ENCODE results near the gene SH3GL2. TPM values are rescaled to one million over a fixed set of nuclear protein-coding genes. Genes with fewer than 3 reads are reported as not detected.

SH3GL2 gene
- total RNA-seq, 2 donors from 2014 or later, result not detected

DNA sequence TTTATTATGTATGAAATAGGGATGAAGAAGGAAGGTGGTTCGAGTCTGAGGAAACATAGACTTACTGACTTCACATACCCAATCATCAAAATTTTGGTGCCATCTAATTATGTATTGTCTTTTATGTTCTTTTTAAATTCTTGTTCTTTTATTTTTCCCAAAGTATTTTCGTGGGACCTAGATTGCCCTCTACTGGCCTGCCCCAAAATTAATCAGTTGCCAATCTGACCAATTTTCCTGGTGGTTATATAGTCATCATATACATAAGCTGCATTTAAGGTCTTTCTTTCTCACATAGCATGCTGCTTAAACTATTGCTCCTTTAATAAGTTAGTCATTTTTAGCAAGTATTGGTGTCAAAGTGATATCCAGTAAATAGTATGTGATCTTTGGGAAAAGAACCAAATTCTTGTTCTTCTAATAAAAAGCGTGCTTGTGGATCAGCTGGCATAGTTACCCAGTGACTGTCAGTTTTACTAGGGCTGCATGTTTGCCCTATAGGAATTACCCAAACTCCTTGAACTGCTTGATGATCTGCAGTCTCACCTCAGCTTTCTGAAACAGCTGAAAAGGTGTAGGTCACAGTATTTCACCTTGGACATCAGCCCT, 223.5 kb downstream of the SH3GL2 start:
- DNase-seq (ENCODE audit: low spot score in 2 of 2), result no peak
- Mint-ChIP-seq H3K9me3 (no peaks in the 10 kb centered on the region), H3K36me3 (no peaks in the 10 kb centered on the region), H3K27ac (no peak overlapping the region)
- no peak for ATAC-seq

DNA sequence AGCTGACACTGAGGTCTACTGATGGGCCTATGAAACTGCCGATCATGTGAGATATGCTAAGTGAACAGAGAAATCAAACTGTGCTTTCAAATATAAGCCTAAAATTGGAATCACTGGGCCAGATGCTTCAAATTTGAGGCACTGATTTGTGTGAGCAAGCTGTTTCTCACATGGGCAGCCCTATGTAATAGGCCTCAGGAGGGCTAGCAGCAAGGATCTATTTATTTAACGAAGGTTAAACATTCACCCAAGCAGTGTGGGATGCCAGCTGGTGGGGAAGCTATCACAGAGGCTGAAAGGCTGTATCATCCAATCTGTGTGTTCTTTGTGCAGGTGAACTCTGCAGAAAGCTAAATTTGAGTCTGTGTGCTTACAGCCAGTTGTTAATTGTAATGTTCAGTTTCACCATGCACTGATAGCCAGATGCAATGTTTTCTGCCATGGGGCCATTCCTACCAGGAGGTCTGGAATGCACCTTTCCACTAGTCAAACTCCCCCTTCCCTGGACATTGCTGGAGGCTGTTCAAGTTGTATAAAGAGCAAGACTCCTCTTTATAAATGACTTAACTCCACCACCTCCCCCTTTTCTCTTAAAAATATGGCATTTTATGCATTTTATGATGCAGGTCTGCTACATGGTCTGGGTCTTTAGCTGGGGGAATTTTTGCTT, 228.9 kb downstream of the SH3GL2 start:
- Mint-ChIP-seq H3K27ac (no peak overlapping the region), H3K9me3 (no peaks in the 10 kb centered on the region), H3K36me3 (no peaks in the 10 kb centered on the region)
- no peak for DNase-seq (ENCODE audit: low spot score in 2 of 2)
- no peak for ATAC-seq

DNA sequence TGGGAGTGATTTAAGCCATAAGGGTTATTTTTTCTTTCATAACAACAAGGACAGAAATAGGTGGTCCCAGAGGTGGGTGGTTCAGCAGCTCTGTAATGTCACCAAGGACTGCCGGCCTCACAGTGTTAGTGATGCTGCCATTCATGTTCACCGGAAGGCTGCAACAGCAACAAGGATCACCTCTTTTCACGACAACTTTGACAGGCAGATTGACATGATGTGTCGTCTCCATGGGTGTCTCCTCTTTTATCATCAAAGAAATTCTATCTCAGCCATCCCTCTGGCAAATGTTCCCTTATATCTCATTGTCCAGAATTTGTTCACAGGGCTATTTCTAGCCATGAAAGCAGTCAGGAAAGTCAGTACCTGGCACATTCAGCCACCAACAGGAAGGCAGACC, 231.5 kb downstream of the SH3GL2 start:
- H3K27ac Mint-ChIP-seq, result no peak overlapping the region
- H3K36me3 Mint-ChIP-seq, result no peaks in the 10 kb centered on the region
- ATAC-seq (no peak), DNase-seq (ENCODE audit: low spot score in 2 of 2) (no peak)
- H3K9me3 Mint-ChIP-seq, result peaks cover 0 to 2% of the 10 kb centered on the region in 2 donors

DNA sequence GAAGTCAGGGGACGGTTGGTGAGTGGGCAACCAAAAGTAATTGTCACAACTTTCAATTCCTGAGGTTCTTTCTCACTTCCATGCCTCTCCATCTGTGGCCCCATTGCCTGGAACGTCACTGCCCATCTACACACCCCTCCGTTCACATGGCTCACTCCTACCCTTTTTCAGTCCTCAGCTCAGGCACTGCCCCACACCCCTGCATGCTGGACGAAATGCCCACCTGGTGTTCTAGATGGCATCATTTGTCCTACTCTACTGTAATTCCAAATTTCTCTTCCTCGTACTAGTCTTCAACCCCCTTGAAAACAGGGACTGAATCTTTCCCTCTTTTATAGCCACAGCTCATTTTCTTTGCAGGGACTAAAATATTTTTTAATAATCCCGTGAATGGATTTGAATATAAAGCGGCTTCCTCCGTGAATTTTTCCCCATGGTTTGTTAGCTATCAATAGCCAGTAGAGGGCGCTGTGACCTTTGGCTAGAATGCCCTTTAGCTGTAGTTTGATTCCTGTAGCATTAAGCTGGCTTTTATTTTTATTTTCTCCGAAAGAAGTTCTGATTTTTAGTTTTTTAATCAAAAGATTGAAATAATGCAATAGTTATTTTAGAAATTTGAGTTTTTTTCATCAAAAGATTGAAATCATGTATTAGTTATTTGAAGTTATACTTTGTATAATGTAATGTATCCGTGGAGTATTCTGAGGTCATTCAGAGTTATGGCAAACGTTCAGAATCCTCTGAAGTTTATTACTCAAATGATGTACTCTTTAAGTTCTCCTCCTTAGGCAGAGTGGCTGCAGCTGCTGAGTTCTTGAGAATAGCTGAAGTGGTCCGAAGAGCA, 232.1 kb downstream of the SH3GL2 start:
- Mint-ChIP-seq H3K27ac (no peak overlapping the region), H3K9me3 (peaks cover 0 to 6% of the 10 kb centered on the region in 2 donors), H3K36me3 (no peaks in the 10 kb centered on the region)
- DNase-seq (ENCODE audit: low spot score in 2 of 2) (peak in 1 of 2 donors; percentile 53), ATAC-seq (no peak)

DNA sequence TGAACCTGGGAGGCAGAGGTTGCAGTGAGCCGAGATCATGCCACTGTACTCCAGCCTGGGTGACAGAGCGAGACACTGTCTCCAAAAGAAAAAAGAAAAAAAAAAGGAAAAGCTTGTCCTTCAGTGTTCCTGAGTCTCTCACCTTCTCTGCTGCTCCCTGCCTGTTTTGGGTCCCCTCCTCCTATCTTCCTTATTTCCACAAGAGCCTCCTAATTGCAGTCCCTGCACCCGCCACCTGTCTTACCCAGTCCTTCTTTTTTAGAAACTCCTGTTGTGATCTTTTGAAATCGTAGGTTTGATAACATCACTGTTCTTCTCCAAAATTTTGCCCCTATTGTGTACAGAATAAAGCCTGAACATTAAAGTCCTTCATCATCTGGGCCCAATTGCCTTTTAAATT, 234.9 kb downstream of the SH3GL2 start:
- ATAC-seq, result no peak
- Mint-ChIP-seq H3K9me3 (peaks cover 0 to 6% of the 10 kb centered on the region in 2 donors), H3K27ac (peak overlapping the region in 1 of 2 donors; percentile 81), H3K36me3 (no peaks in the 10 kb centered on the region)
- DNase-seq (ENCODE audit: low spot score in 2 of 2), result no peak

DNA sequence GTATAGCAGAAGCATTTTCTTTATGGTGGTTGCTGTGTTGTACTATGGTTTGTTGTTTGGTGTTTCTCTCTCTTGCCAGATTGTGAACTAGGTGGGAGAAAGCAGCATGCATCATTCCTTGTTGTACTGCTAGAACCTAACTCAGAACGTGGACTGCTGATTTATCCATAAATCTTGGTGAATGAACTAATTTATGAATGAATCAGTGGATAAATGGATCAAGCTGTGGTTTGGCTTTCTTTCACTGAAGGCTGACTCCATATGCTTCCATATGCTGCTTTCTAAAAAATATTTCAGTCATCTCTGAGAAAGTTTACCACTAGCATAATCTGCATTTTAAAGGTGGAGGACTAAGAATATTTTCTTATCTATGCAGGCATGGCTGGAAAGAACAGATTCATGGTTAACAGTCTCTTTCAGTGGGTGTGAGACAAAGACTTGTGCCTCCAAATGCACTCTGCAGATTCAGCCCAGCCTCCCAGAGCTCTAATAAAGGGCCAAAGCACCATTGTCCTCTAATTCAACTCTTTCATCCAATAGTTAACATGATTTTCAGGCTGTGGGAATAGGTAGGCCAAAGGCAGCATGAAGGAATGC, 237.7 kb downstream of the SH3GL2 start:
- peaks cover 5 to 6% of the 10 kb centered on the region in 2 donors for H3K9me3 Mint-ChIP-seq
- no peak for ATAC-seq
- no peak for DNase-seq (ENCODE audit: low spot score in 2 of 2)
- no peaks in the 10 kb centered on the region for H3K36me3 Mint-ChIP-seq
- no peak overlapping the region for H3K27ac Mint-ChIP-seq

DNA sequence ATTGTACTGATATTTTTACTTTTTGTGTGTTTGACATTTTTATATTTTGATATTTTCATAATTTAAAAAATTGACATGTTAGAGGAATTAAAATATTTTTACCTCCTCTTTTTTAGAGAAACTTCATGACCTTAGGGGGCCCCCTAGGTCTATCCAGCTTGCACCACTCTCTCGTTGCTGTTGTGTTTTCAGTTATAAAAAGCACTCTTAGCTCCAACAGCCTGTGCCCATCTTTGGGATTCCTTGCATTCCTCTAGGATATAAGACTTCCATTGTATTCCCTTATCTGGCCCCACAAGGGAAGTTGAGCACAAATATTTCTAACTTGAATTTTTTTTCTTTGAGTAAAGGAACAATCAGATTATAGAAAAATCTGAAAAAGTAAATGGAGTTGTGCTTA, 245.3 kb downstream of the SH3GL2 start:
- DNase-seq (ENCODE audit: low spot score in 2 of 2), result no peak
- ATAC-seq, result no peak
- H3K27ac Mint-ChIP-seq, result no peak overlapping the region

DNA sequence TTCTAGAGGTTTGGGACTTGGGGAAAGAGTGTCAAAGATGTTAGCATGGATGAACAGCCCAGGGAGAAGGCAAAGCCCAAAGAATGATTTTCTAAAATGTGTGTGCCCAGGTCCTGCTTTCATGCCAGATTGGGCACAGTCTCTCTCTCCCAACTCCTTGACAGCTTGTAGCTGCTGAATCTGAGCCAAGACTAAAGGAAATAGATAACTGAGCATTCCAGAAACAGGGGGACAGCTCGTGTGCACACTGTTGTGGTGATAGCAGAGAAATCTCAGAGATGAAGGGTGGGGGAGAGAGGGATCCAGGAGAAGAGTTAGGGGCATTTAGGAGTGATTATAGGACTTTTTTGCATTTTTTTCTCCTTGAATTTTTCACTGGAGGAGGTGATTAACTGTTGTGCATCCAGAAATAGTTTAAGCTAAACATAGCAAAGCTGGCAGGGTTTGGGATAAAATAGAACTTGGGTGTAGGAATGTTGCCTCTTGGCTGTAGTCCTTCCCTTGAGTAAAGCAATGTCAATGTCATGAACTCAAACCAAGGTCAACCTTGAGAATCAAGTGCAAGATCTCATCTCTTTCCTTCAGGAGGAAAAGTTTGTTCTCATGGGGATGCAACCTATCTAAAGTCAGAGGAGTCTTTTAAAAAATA, 245.9 kb downstream of the SH3GL2 start:
- Mint-ChIP-seq H3K9me3 (peaks cover 9 to 13% of the 10 kb centered on the region in 2 donors), H3K27ac (no peak overlapping the region), H3K36me3 (no peaks in the 10 kb centered on the region)
- ATAC-seq (no peak), DNase-seq (ENCODE audit: low spot score in 2 of 2) (no peak)

More for the DNA sequence above, 245.3 kb downstream of the SH3GL2 start:
- no peaks in the 10 kb centered on the region for H3K36me3 Mint-ChIP-seq
- peaks cover 9 to 13% of the 10 kb centered on the region in 2 donors for H3K9me3 Mint-ChIP-seq

GRCh38 chr9:17825265-17825659, 246.4 kb downstream of the SH3GL2 start:
- DNase-seq (ENCODE audit: low spot score in 2 of 2) (no peak), ATAC-seq (no peak)
- peaks cover 11 to 13% of the 10 kb centered on the region in 2 donors for H3K9me3 Mint-ChIP-seq
- no peak overlapping the region for H3K27ac Mint-ChIP-seq
- no peaks in the 10 kb centered on the region for H3K36me3 Mint-ChIP-seq

DNA sequence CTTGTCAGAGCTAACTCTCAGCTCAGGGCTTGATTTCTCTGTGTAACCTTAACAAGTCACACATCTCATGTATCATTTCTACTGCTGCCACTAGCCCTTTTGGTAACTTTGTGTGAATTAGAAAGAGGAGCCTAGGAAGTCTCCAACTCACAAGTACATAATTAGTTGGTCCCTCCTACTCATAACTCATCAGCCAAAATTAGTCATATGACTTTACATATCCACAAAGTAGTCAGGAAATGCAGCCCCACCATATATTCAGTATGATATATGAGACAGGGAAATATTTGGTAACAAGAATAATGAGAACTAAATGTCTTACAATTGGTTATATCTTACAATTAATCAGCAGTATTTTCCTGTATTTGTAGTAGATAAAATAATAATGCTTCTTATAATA, 250.2 kb downstream of the SH3GL2 start:
- DNase-seq (ENCODE audit: low spot score in 2 of 2) (no peak), ATAC-seq (no peak)
- Mint-ChIP-seq H3K9me3 (peaks cover 14 to 15% of the 10 kb centered on the region in 2 donors), H3K36me3 (no peaks in the 10 kb centered on the region), H3K27ac (no peak overlapping the region)

DNA sequence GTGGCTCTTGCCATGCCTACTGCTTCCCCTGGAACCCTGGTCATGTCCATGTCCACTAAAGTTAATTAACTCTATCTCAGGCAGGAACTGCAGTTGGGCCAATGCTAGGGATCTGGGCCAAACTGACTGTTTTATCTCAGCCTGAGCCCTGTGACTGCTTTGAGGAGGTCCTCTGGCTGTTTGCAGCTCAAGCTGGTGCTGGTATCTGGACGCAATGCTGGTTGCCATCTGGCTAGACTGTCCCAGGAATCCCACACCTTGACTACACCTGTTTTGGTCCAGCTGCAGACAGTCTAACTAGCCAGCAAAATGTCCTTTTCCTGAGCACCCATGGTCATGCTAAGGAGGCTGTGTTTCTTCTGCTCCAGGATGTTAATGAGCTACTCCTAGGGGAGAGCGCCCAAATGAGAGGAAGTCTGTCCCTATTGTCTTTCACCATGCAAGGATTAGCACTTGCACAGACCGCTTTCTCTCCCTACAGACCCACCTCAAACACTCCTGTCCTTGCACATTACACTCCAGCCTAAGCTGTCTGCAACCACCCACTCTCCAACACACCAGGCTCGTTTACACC, 251.0 kb downstream of the SH3GL2 start:
- no peak overlapping the region for H3K27ac Mint-ChIP-seq
- no peak for ATAC-seq
- peaks cover 17 to 19% of the 10 kb centered on the region in 2 donors for H3K9me3 Mint-ChIP-seq
- DNase-seq (ENCODE audit: low spot score in 2 of 2), result no peak
- H3K36me3 Mint-ChIP-seq, result no peaks in the 10 kb centered on the region

GRCh38 chr9:17832812-17833211, 253.9 kb downstream of the SH3GL2 start:
- Mint-ChIP-seq H3K36me3 (no peaks in the 10 kb centered on the region), H3K9me3 (peaks cover 21 to 24% of the 10 kb centered on the region in 2 donors), H3K27ac (no peak overlapping the region)
- DNase-seq (ENCODE audit: low spot score in 2 of 2) (no peak), ATAC-seq (no peak)

GRCh38 chr9:17833846-17834245, 255.0 kb downstream of the SH3GL2 start:
- peaks cover 15 to 20% of the 10 kb centered on the region in 2 donors for H3K9me3 Mint-ChIP-seq
- no peaks in the 10 kb centered on the region for H3K36me3 Mint-ChIP-seq
- no peak for DNase-seq (ENCODE audit: low spot score in 2 of 2)
- ATAC-seq, result no peak
- no peak overlapping the region for H3K27ac Mint-ChIP-seq

DNA sequence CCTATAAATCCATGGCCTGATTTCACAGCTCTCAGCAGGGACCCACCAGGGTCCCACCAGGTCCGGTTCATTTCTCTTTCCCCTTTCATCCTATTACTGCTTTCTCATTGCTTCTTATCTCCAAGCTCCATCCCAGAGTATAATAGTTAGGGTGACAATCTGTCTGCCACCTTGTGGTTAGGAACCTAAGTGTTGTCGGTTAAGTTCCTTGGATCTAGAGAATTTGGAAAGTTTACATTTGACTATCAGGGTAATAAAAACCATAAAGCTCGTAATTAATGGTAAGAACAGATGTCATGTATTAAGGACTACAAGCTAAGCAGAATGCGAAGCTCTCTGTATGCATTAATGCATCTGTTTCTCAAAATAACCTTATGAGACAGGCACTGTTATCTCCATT, 259.1 kb downstream of the SH3GL2 start:
- ATAC-seq (no peak), DNase-seq (ENCODE audit: low spot score in 2 of 2) (no peak)
- Mint-ChIP-seq H3K36me3 (peaks cover 0 to under 1% of the 10 kb centered on the region in 2 donors), H3K9me3 (peaks cover 15 to 16% of the 10 kb centered on the region in 2 donors), H3K27ac (no peak overlapping the region)

- H3K9me3 Mint-ChIP-seq, result peaks cover 22 to 24% of the 10 kb centered on the region in 2 donors
- H3K27ac Mint-ChIP-seq, result no peak overlapping the region
- DNase-seq (ENCODE audit: low spot score in 2 of 2) (no peak), ATAC-seq (no peak)
- H3K36me3 Mint-ChIP-seq, result peaks cover 0 to 5% of the 10 kb centered on the region in 2 donors
These were observed 260.9 kb downstream of the SH3GL2 start for GRCh38 chr9:17839776-17840175.

DNA sequence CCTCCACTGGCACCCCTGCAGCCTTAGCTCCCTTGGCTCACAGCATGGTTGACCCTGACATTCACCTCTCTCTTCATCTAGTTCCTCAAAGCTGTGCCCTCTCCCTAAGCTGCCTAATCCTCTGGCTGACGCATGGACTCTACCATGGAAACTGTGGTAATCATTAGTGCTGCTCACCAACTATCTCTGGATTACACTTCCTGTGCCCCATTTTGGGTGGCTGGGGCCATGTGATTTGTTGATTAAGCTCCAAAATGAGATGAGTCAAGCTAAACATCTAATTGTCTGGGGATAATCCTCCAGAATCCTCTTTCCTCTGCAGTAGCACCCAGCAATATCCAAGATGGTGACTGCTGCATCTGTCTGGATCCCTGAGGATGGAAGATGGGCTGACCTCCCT, 264.4 kb downstream of the SH3GL2 start:
- H3K27ac Mint-ChIP-seq, result peak overlapping the region in 1 of 2 donors; percentile 11
- ATAC-seq (no peak), DNase-seq (ENCODE audit: low spot score in 2 of 2) (no peak)
- peaks cover 26 to 27% of the 10 kb centered on the region in 2 donors for H3K9me3 Mint-ChIP-seq
- peaks cover 0 to 5% of the 10 kb centered on the region in 2 donors for H3K36me3 Mint-ChIP-seq

Data from activated naive CD4-positive, alpha-beta T cell treated with anti-CD3 and anti-CD28 coated beads, Interleukin-2, amount 50 U/mL, for 72 hours (primary cell).